WI38 (cell line): ENCODE results near the gene SUCLG1.

ENCODE experiments used
- H3K4me3 ChIP-seq: 2 replicates; pipeline ENCODE4 v1.5.1; 2011; ENCODE audit warnings: low read depth, mild to moderate bottlenecking, control low read depth, low read length
- TF ChIP-seq, protein P1 (sequence below): IDR thresholded peaks from 2 replicates; pipeline ENCODE4 v1.5.1; 2012; ENCODE audit warnings: low read depth, mild to moderate bottlenecking, control low read depth, low read length

SUCLG1 gene

GRCh38 chr2:84441505-84441904 lies 17.6 kb downstream of the SUCLG1 start:
- TF ChIP-seq, protein P1, sequence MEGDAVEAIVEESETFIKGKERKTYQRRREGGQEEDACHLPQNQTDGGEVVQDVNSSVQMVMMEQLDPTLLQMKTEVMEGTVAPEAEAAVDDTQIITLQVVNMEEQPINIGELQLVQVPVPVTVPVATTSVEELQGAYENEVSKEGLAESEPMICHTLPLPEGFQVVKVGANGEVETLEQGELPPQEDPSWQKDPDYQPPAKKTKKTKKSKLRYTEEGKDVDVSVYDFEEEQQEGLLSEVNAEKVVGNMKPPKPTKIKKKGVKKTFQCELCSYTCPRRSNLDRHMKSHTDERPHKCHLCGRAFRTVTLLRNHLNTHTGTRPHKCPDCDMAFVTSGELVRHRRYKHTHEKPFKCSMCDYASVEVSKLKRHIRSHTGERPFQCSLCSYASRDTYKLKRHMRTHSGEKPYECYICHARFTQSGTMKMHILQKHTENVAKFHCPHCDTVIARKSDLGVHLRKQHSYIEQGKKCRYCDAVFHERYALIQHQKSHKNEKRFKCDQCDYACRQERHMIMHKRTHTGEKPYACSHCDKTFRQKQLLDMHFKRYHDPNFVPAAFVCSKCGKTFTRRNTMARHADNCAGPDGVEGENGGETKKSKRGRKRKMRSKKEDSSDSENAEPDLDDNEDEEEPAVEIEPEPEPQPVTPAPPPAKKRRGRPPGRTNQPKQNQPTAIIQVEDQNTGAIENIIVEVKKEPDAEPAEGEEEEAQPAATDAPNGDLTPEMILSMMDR = no peak
- no peak overlapping the region for H3K4me3 ChIP-seq

DNA sequence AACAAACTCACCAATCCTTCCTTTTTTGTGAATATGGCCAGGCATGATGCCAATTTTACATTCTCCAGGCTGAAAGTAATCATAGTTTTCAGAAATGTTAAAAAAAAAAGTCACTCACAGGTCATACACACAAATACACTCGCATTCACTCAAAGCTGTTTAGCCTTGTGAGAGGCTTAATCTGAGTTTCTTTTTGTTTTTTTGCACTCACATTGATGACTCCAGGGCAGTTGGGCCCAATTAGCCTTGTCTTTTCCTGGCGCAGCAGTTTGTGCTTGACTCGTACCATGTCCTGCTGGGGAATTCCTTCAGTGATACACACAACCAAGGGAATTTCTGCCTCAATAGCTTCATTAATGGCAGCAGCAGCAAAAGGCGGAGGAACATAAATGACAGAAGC lies 18.0 kb downstream of the SUCLG1 start:
- TF ChIP-seq, protein P1 = no peak
- no peak overlapping the region for H3K4me3 ChIP-seq

DNA sequence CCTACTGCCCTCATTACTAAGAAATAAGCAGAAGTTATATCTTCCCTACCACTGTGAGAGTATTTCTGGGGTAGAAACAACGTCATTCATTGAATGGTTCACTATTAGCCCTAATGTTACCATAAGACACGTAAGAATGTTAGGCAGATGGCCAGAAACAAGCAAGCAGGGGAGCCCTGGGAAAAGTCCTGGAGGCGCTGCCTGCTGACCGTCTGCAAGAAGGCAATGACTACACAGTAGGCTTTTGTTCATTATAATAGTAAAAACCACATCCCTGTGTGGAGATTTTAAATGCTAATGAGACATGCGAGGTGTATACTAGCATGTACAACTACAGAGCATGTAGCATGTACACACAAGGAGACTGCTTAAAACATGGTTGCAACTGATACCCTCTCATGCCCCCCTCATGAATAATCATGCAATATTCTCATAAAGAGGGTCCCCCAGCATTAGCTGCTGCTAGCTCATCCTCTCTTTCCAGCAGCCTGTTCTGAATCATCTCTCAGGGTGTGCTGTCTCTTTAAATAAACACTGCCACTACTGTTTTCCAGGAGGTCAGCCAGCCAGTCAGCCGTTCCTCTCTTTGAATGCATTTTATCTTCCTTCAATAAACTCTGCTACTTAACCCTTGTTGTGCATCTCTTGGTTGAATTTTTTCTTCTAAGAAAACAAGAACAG lies 23.6 kb downstream of the SUCLG1 start:
- TF ChIP-seq, protein P1 = no peak
- H3K4me3 ChIP-seq = no peak overlapping the region

DNA sequence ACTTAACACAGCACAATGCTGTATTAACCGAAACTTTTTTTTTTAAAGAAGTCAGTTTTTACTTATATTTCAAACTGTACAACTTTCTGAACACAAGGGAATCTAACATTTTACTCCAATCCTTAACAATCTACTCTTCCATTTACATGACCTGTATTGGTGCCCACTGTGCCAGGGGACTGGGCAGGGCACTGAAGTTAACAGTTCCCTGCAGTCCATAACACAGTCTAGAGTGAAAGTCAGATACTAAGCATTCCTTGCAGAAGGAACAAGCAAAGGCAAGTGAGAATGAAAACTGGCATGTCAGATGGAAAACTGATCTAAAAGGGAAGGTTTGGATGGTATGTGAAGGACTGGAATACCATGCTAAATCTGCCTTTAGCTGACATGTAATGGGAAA lies 29.8 kb downstream of the SUCLG1 start:
- TF ChIP-seq, protein P1 = no peak
- no peak overlapping the region for H3K4me3 ChIP-seq

DNA sequence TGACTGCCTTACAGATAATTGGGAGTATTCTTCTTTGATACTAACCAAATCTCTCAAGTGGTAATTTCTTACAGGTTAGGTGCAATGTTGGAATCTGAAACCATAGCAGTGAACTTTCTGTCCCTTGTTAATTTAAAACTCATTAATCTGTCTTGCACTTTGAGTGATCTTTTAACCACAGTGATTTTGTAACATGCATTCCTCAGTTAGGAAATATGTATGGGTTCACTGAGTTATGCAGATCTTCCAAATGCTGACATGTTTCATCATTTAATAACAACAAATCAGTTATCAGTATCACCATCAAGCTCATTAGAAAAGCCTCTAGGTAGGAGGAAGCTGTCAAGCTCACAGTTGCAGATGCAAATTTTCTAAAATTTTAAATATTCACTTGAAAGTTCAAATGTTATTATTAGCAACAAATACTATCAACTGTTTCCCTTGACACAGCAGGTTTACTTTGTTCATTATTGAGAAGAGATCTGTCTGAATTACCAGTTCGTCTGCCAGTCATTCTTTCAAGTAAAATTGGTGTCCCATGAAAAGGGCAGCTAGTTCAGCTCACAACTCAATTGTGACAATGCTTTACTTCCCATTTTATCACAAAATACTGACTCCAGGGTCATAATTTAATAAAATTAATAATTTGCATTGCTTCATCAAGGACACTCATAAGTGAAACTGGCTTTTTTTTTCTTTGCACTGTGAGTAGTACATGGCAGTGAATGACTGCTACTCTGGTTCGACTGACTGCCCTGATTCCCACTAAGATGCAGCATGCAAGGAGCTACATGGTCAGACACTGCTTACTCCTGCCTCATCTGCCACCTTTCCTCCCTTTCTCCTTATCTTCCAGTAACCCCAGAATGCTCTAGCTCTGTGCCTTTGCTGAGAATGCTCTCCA lies 31.6 kb downstream of the SUCLG1 start:
- TF ChIP-seq, protein P1 = no peak

GRCh38 chr2:84425310-84425709 lies 33.8 kb downstream of the SUCLG1 start:
- H3K4me3 ChIP-seq = no peak overlapping the region
- TF ChIP-seq, protein P1 = no peak

More for the DNA sequence above, 31.6 kb downstream of the SUCLG1 start:
- no peak overlapping the region for H3K4me3 ChIP-seq

- TF ChIP-seq, protein P1 = peak; percentile 32; the same call in 1 of the 2 replicates
- no peak overlapping the region for H3K4me3 ChIP-seq
Observed at GRCh38 chr2:84424152-84424551, 34.9 kb downstream of the SUCLG1 start.
